IMR-90 (cell line): Measurements from ENCODE around the gene JMJD6.
A peak's percentile ranks its signal among the peaks of the same experiment; 100 is the strongest.
"Not testable (repeated sequence)": the region's sequence is repeated elsewhere in the genome, so short reads cannot be mapped to it uniquely, and the experiment has no call there.

ENCODE experiments used
- BHLHE40 ChIP-seq: fragments of 150-350 bp; IDR thresholded peaks from 2 replicates; pipeline ENCODE4 v1.6.1; 2016; ENCODE audit warnings: mild to moderate bottlenecking, low read depth, low read length
- CEBPB ChIP-seq: IDR thresholded peaks from 2 replicates; pipeline ENCODE4 v1.6.1; 2012; ENCODE audit warnings: low read depth, low read length, improper control_type of control experiment
- CHD1 ChIP-seq: IDR thresholded peaks from 2 replicates; pipeline ENCODE4 v1.6.1; 2012; ENCODE audit warnings: low read depth, low read length, improper control_type of control experiment
- CTCF ChIP-seq: conservative IDR thresholded peaks from 2 replicates; pipeline ENCODE4 v1.5.1; 2012; ENCODE audit warnings: mild to moderate bottlenecking, low read depth, low read length, improper control_type of control experiment
- ELK1 ChIP-seq: fragments of 150-350 bp; IDR thresholded peaks from 2 replicates; pipeline ENCODE4 v1.6.1; 2016; ENCODE audit warnings: low read depth, mild to moderate bottlenecking, low read length, moderate library complexity, borderline replicate concordance
- MAFK ChIP-seq: IDR thresholded peaks from 2 replicates; pipeline ENCODE4 v1.6.1; 2012; ENCODE audit warnings: low read depth, low read length, improper control_type of control experiment
- MXI1 ChIP-seq: IDR thresholded peaks from 2 replicates; pipeline ENCODE4 v1.6.1; 2012; ENCODE audit warnings: low read depth, mild to moderate bottlenecking, low read length, moderate library complexity, borderline replicate concordance
- NFE2L2 ChIP-seq: fragments of 150-350 bp; IDR thresholded peaks from 2 replicates; pipeline ENCODE4 v1.6.1; 2016; ENCODE audit warnings: low read depth, mild to moderate bottlenecking, low read length
- POLR2A ChIP-seq: IDR thresholded peaks from 2 replicates; pipeline ENCODE4 v1.6.1; 2012; ENCODE audit warnings: mild to moderate bottlenecking, low read depth, low read length
- RAD21 ChIP-seq: IDR thresholded peaks from 2 replicates; pipeline ENCODE4 v1.6.1; 2012; ENCODE audit warnings: low read length, improper control_type of control experiment
- RCOR1 ChIP-seq: IDR thresholded peaks from 2 replicates; pipeline ENCODE4 v1.6.1; 2012; ENCODE audit warnings: mild to moderate bottlenecking, low read length, improper control_type of control experiment; ENCODE audit not compliant: insufficient replicate concordance
- RFX5 ChIP-seq: IDR thresholded peaks from 2 replicates; pipeline ENCODE4 v1.8.0; 2012; ENCODE audit warnings: low read depth, mild to moderate bottlenecking, low read length, moderate library complexity
- SMC3 ChIP-seq: fragments of 150-350 bp; IDR thresholded peaks from 2 replicates; pipeline ENCODE4 v1.6.1; 2016; ENCODE audit warnings: low read depth, mild to moderate bottlenecking, antibody characterized with exemption, low read length, moderate library complexity
- USF2 ChIP-seq: fragments of 150-350 bp; IDR thresholded peaks from 2 replicates; pipeline ENCODE4 v1.6.1; 2017; ENCODE audit warnings: mild to moderate bottlenecking, antibody characterized with exemption, low read length, low read depth

GRCh38 chr17:76722977-76723376 lies 3.4 kb downstream of the JMJD6 start:
- TF ChIP-seq POLR2A, result peak; percentile 25; the same call in 1 of the 2 replicates
- not testable (repeated sequence) for TF ChIP-seq CTCF, RCOR1, RFX5, ELK1, BHLHE40, MAFK, NFE2L2, RAD21, CHD1, CEBPB, USF2, MXI1, SMC3
